Stomach (tissue), 4 donors: ENCODE results near the gene OR5T1.

Experiments
- POLR2A ChIP-seq, 4 donors: fragments of 450-650 bp; IDR thresholded peaks; one replicate each; pipeline ENCODE4 v1.6.1; 2016; ENCODE audit warnings: antibody characterized with exemption in 4 of 4, control low read depth in 2 of 4, mild to moderate bottlenecking in 1 of 4, moderate library complexity in 1 of 4
- POLR2AphosphoS5 ChIP-seq, 3 donors: sonication (generic); formaldehyde crosslinking; IDR thresholded peaks; one replicate each; pipeline ENCODE4 v1.6.1; 2016; ENCODE audit warnings: antibody characterized with exemption in 3 of 3
- TF ChIP-seq, protein P1 (sequence below), 7 experiments: fragments of 450-650 bp in 4 of 7; fragments of 200-600 bp in 3 of 7; sonication (generic) in 3 of 7; IDR thresholded peaks; one replicate each; pipeline ENCODE4 v1.5.1; 2016 to 2019; ENCODE audit warnings: antibody characterized with exemption in 7 of 7, control low read depth in 2 of 7, mild to moderate bottlenecking in 1 of 7

DNA sequence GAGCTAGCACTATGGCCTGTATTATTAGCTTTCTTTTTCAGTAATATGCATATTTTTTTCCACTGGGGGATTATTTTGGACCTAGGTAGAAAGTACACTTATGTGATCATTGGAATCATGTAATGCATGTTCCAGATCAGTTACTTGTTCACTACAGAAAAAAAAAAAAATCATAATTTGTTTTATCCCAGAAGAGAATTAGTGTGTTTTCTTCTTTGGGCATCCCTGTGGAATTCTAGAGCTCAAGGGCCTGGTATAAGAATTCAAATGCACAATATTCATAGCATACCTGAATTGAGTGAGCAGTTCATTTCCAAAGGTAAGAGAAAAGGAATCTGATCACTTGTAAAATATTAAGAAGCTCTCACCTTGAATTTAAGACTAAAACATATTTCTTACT is at the start of gene OR5T1:
- TF ChIP-seq POLR2A (IDR thresholded peaks at IDR 0.05) (no peak), POLR2AphosphoS5 (IDR thresholded peaks at IDR 0.05) (no peak)
- TF ChIP-seq, protein P1, sequence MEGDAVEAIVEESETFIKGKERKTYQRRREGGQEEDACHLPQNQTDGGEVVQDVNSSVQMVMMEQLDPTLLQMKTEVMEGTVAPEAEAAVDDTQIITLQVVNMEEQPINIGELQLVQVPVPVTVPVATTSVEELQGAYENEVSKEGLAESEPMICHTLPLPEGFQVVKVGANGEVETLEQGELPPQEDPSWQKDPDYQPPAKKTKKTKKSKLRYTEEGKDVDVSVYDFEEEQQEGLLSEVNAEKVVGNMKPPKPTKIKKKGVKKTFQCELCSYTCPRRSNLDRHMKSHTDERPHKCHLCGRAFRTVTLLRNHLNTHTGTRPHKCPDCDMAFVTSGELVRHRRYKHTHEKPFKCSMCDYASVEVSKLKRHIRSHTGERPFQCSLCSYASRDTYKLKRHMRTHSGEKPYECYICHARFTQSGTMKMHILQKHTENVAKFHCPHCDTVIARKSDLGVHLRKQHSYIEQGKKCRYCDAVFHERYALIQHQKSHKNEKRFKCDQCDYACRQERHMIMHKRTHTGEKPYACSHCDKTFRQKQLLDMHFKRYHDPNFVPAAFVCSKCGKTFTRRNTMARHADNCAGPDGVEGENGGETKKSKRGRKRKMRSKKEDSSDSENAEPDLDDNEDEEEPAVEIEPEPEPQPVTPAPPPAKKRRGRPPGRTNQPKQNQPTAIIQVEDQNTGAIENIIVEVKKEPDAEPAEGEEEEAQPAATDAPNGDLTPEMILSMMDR (IDR thresholded peaks at IDR 0.05), result no peak
